CD4-positive, CD25-positive, alpha-beta regulatory T cell (primary cell): ENCODE data around the gene ESYT2. TPM values are rescaled to one million over a fixed set of nuclear protein-coding genes. Genes with fewer than 3 reads are reported as not detected.
A peak's percentile ranks its signal among the peaks of the same experiment; 100 is the strongest.

Experiments used
- ATAC-seq, 2 donors: fragments of 150-1000 bp; cut with Tn5 transposase; one replicate each; pipeline ENCODE4 v1.10.0; 2021; ENCODE audit warnings: low read depth in 2 of 2, moderate number of reproducible peaks in 2 of 2, moderate library complexity in 1 of 2
- DNase-seq, 3 donors: peaks; one replicate each; pipeline versions ENCODE4 v3.0.0 to v3.0.0-alpha.2; 2012 to 2022; ENCODE audit warnings: mixed read lengths in 1 of 3
- H3K27ac ChIP-seq: one replicate; pipeline ENCODE4 v1.7.0; 2013; ENCODE audit warnings: mild to moderate bottlenecking, low read length; ENCODE audit not compliant: insufficient read depth, poor library complexity, severe bottlenecking
- H3K27me3 ChIP-seq: one replicate; pipeline ENCODE4 v1.7.0; 2013; ENCODE audit warnings: low read length; ENCODE audit not compliant: control insufficient read depth, insufficient read depth
- H3K36me3 ChIP-seq: one replicate; pipeline ENCODE4 v1.7.0; 2013; ENCODE audit warnings: mild to moderate bottlenecking, low read length, moderate library complexity; ENCODE audit not compliant: control insufficient read depth, insufficient read depth
- H3K4me1 ChIP-seq: 2 replicates; pipeline ENCODE4 v1.7.0; 2013; ENCODE audit warnings: mild to moderate bottlenecking, low read length; ENCODE audit not compliant: insufficient read depth, control insufficient read depth, poor library complexity, severe bottlenecking
- H3K4me3 ChIP-seq: one replicate; pipeline ENCODE4 v1.7.0; 2013; ENCODE audit warnings: low read depth, mild to moderate bottlenecking, low read length, moderate library complexity
- H3K9me3 ChIP-seq, 2 experiments: 1 replicate in 1 of 2; 2 replicates in 1 of 2; pipeline ENCODE4 v1.7.0; 2013; ENCODE audit warnings: low read length in 2 of 2, mild to moderate bottlenecking in 1 of 2, moderate library complexity in 1 of 2; ENCODE audit not compliant: control insufficient read depth in 2 of 2
- H3K27ac Mint-ChIP-seq, 3 donors: one replicate each; pipeline ENCODE4 v1.8.0; 2020 to 2022; ENCODE audit warnings: mild to moderate bottlenecking in 3 of 3, mixed read lengths in 3 of 3, moderate library complexity in 2 of 3
- H3K27me3 Mint-ChIP-seq: one replicate; pipeline ENCODE4 v1.8.0; 2022; ENCODE audit warnings: mild to moderate bottlenecking, mixed read lengths
- H3K36me3 Mint-ChIP-seq: one replicate; pipeline ENCODE4 v1.8.0; 2020; ENCODE audit warnings: mixed read lengths
- H3K4me1 Mint-ChIP-seq, 4 donors: one replicate each; pipeline ENCODE4 v1.8.0; 2020 to 2022; ENCODE audit warnings: mixed read lengths in 4 of 4, mild to moderate bottlenecking in 1 of 4
- H3K4me3 Mint-ChIP-seq, 4 donors: one replicate each; pipeline ENCODE4 v1.8.0; 2020 to 2022; ENCODE audit warnings: mild to moderate bottlenecking in 4 of 4, mixed read lengths in 4 of 4, moderate library complexity in 3 of 4
- H3K9me3 Mint-ChIP-seq, 7 donors: one replicate each; pipeline ENCODE4 v1.8.0; 2020 to 2022; ENCODE audit warnings: mixed read lengths in 7 of 7, mild to moderate bottlenecking in 3 of 7, moderate library complexity in 2 of 7
- polyA plus RNA-seq, 4 donors: library from polyadenylated mRNA; unstranded; fragments of 300-500 nt; fragmentation: Illumina TruSeq; gene quantifications; one replicate each; pipeline ENCODE4 v1.2.3, GENCODE V29; 2021
- total RNA-seq: library from RNA; stranded (reverse); gene quantifications from one replicate; pipeline ENCODE4 v1.2.3, GENCODE V29; 2022

ESYT2 gene
- total and polyA plus RNA-seq, 5 donors from 2014 or later: 55.3 to 115 (median 71.4) TPM

DNA sequence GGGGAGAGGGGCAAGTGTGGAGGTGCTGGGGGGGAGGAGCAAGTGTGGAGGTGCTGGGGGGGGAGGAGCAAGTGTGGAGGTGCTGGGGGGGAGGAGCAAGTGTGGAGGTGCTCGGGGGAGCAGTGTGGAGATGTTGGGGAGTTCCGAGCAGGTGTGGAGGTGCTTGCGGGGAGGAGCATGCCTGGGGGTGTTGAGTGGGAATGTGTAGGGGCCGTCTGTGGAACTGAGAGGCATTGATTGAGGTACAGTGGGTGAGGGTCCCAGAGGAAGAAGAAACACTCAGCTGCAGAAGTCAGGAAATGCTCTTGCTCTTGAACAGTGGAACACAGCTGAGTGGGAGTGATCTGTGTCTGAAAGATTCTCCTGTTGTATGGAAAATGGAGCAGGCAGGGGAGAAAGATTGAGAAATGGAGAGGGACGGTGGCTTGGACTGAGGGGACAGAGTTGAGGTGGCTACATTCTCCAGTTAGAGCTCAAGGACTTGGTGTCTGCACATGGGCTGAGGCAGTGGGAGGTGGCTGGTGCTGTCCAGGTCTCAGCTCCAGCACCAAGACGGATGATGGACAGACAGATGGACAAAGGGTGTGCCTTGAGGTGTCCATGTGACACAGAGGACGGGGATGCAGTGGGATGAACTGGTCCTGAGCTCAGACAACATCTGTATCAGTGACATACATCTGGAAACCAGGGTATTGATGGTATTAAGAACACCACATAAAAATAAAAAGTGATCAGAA is 99.5 kb downstream of the ESYT2 start:
- Mint-ChIP-seq H3K27me3 (no peaks in the 10 kb centered on the region), H3K36me3 (peaks cover 21% of the 10 kb centered on the region), H3K4me3 (peak overlapping the region in 1 of 4 donors; percentile 54), H3K4me1 (peaks cover 0 to 9% (median 2%) of the 10 kb centered on the region in 4 donors), H3K27ac (peak overlapping the region in 1 of 3 donors; percentile 20), H3K9me3 (no peaks in the 10 kb centered on the region)
- ATAC-seq (no peak), DNase-seq (no peak)
- H3K9me3 ChIP-seq: no peaks in the 10 kb centered on the region
- peaks cover 43% of the 10 kb centered on the region for H3K36me3 ChIP-seq
- H3K4me3 ChIP-seq: no peak overlapping the region
- H3K27me3 ChIP-seq: no peaks in the 10 kb centered on the region
- no peaks in the 10 kb centered on the region for H3K4me1 ChIP-seq
- no peak overlapping the region for H3K27ac ChIP-seq

- Mint-ChIP-seq H3K36me3 (peaks cover 18% of the 10 kb centered on the region), H3K4me3 (no peak overlapping the region), H3K4me1 (peaks cover 0 to 9% (median 5%) of the 10 kb centered on the region in 4 donors), H3K27ac (peak overlapping the region in 1 of 3 donors; percentile 54), H3K27me3 (no peaks in the 10 kb centered on the region), H3K9me3 (no peaks in the 10 kb centered on the region)
- H3K36me3 ChIP-seq: peaks cover 36% of the 10 kb centered on the region
- H3K27me3 ChIP-seq: no peaks in the 10 kb centered on the region
- ATAC-seq (no peak), DNase-seq (no peak)
- H3K27ac ChIP-seq: no peak overlapping the region
- no peaks in the 10 kb centered on the region for H3K9me3 ChIP-seq
- no peak overlapping the region for H3K4me3 ChIP-seq
- no peaks in the 10 kb centered on the region for H3K4me1 ChIP-seq
Observed at GRCh38 chr7:158728911-158729645, 100.2 kb downstream of the ESYT2 start.

DNA sequence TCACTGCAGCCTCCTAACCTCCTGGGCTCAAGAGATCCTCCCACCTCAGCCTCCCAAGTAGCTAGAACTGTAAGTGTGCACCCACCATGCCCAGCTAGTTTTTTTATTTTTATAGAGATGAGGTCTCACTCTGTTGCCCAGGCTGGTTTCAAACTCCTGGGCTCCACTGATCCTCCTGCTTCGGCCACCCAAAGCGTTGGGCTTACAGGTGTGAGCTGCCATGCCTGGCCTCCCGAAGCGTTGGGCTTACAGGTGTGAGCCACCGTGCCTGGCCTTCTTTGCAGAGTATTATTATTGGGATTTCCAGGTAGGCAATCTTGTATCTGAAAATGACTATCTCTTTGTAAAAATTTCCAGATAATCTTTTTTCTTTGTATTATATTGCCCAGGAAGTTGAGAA is 101.6 kb downstream of the ESYT2 start:
- DNase-seq (no peak), ATAC-seq (no peak)
- Histone ChIP-seq H3K4me1 (no peaks in the 10 kb centered on the region), H3K36me3 (peaks cover 22% of the 10 kb centered on the region), H3K4me3 (no peak overlapping the region), H3K9me3 (no peaks in the 10 kb centered on the region), H3K27me3 (no peaks in the 10 kb centered on the region), H3K27ac (no peak overlapping the region)
- Mint-ChIP-seq H3K4me1 (peaks cover 0 to 9% (median 5%) of the 10 kb centered on the region in 4 donors), H3K9me3 (no peaks in the 10 kb centered on the region), H3K27ac (no peak overlapping the region), H3K4me3 (no peak overlapping the region), H3K36me3 (peaks cover 18% of the 10 kb centered on the region), H3K27me3 (no peaks in the 10 kb centered on the region)

GRCh38 chr7:158726277-158726807 is 103.0 kb downstream of the ESYT2 start:
- Mint-ChIP-seq H3K4me1 (peaks cover 0 to 9% (median 5%) of the 10 kb centered on the region in 4 donors), H3K27me3 (no peaks in the 10 kb centered on the region), H3K9me3 (no peaks in the 10 kb centered on the region), H3K4me3 (no peak overlapping the region), H3K27ac (no peak overlapping the region), H3K36me3 (peaks cover 14% of the 10 kb centered on the region)
- Histone ChIP-seq H3K27ac (no peak overlapping the region), H3K4me1 (no peaks in the 10 kb centered on the region), H3K4me3 (no peak overlapping the region), H3K27me3 (no peaks in the 10 kb centered on the region), H3K9me3 (no peaks in the 10 kb centered on the region), H3K36me3 (peaks cover 12% of the 10 kb centered on the region)
- ATAC-seq: no peak
- DNase-seq: no peak

DNA sequence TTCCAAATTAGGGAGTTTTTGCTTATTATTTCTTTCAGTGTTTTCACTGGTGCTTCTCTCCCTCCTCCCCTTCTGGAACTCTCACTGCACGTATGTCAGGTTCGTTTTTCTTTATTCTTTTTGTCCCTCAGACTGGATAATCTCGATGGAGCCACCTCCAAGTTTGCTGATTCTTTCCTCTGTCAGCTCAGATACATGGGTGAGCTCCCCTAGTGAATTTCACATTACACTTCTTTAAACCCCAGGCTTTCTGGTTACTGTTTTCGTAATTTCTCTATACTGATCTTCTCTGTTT is 103.9 kb downstream of the ESYT2 start:
- no peaks in the 10 kb centered on the region for H3K9me3 Mint-ChIP-seq
- H3K36me3 Mint-ChIP-seq: peaks cover 8% of the 10 kb centered on the region
- Histone ChIP-seq H3K4me1 (no peaks in the 10 kb centered on the region), H3K9me3 (no peaks in the 10 kb centered on the region), H3K27ac (no peak overlapping the region), H3K4me3 (no peak overlapping the region), H3K36me3 (peaks cover 6% of the 10 kb centered on the region), H3K27me3 (no peaks in the 10 kb centered on the region)
- H3K27ac Mint-ChIP-seq: no peak overlapping the region
- no peak overlapping the region for H3K4me3 Mint-ChIP-seq
- H3K4me1 Mint-ChIP-seq: peaks cover 0 to 9% (median 5%) of the 10 kb centered on the region in 4 donors
- H3K27me3 Mint-ChIP-seq: no peaks in the 10 kb centered on the region
- ATAC-seq (no peak), DNase-seq (no peak)

DNA sequence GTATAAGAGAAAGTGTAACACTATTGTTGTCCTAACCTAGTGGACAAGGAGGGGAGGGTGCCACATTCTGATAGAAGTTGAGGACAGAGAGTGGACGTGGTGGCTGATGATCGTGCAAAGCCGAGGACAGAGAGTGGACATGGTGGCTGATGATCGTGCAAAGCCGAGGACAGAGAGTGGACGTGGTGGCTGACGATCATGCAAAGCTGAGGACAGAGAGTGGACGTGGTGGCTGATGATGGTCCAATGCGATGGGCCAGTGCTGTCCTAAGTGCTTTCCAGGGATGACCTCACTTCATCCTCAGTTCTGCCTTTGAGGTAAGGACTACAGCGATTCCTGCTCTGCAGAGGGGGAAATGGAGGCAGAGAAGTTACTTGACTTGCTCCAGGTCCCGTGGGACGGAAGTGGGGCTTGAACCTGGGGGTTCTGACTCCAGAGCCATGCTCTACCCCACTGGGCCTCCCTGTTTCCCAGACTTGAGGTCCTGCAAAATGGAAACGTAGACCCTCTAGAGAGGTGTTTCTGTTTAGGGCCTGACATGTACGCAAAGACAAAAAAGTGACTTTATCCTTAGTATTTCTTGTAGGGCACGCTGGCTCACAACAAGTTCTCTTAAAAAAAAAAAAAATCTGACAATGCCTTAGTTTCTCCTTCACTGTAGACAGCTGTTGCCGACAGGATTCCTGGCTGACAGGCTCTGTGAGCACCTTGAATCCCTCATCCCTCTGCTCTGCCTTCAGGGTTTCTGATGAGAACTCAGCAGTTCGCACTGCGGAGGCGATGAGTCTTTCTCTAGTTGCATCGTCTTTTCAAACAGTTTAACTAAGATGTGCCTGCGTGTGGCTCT is 104.4 kb downstream of the ESYT2 start:
- Mint-ChIP-seq H3K4me1 (peaks cover 0 to 5% (median 4%) of the 10 kb centered on the region in 4 donors), H3K36me3 (peaks cover 2% of the 10 kb centered on the region), H3K4me3 (no peak overlapping the region), H3K27ac (peak overlapping the region in 2 of 3 donors; percentile 70 to 77), H3K27me3 (no peaks in the 10 kb centered on the region), H3K9me3 (no peaks in the 10 kb centered on the region)
- H3K4me1 ChIP-seq: no peaks in the 10 kb centered on the region
- H3K27ac ChIP-seq: no peak overlapping the region
- DNase-seq (no peak), ATAC-seq (no peak)
- no peak overlapping the region for H3K4me3 ChIP-seq
- H3K27me3 ChIP-seq: no peaks in the 10 kb centered on the region
- H3K36me3 ChIP-seq: peaks cover 2% of the 10 kb centered on the region
- H3K9me3 ChIP-seq: no peaks in the 10 kb centered on the region

- no peaks in the 10 kb centered on the region for H3K36me3 Mint-ChIP-seq
- H3K9me3 Mint-ChIP-seq: no peaks in the 10 kb centered on the region
- no peak for DNase-seq
- H3K27ac Mint-ChIP-seq: peak overlapping the region in 2 of 3 donors; percentile 70 to 77
- ATAC-seq: no peak
- H3K4me3 ChIP-seq: no peak overlapping the region
- peaks cover under 1% of the 10 kb centered on the region for H3K27me3 Mint-ChIP-seq
- H3K4me1 Mint-ChIP-seq: peaks cover 0 to 5% (median 3%) of the 10 kb centered on the region in 4 donors
- no peak overlapping the region for H3K27ac ChIP-seq
- no peaks in the 10 kb centered on the region for H3K9me3 ChIP-seq
- no peak overlapping the region for H3K4me3 Mint-ChIP-seq
- H3K27me3 ChIP-seq: no peaks in the 10 kb centered on the region
- no peaks in the 10 kb centered on the region for H3K4me1 ChIP-seq
- H3K36me3 ChIP-seq: no peaks in the 10 kb centered on the region
Observed at GRCh38 chr7:158723714-158724385, 105.5 kb downstream of the ESYT2 start.
